HG03457 (cell line): Measurements from ENCODE around the gene PKD2.
"Not testable (repeated sequence)": the region's sequence is repeated elsewhere in the genome, so short reads cannot be mapped to it uniquely, and the experiment has no call there.

Experiments used
- ATAC-seq: cut with Tn5 transposase; IDR thresholded peaks from one replicate; pipeline ENCODE4 v1.9.1; 2021; ENCODE audit warnings: moderate number of reproducible peaks; ENCODE audit not compliant: unreplicated experiment

The PKD2 gene

GRCh38 chr4:88025868-88026661 is 18.6 kb downstream of the PKD2 start:
- ATAC-seq = not testable (repeated sequence)

DNA sequence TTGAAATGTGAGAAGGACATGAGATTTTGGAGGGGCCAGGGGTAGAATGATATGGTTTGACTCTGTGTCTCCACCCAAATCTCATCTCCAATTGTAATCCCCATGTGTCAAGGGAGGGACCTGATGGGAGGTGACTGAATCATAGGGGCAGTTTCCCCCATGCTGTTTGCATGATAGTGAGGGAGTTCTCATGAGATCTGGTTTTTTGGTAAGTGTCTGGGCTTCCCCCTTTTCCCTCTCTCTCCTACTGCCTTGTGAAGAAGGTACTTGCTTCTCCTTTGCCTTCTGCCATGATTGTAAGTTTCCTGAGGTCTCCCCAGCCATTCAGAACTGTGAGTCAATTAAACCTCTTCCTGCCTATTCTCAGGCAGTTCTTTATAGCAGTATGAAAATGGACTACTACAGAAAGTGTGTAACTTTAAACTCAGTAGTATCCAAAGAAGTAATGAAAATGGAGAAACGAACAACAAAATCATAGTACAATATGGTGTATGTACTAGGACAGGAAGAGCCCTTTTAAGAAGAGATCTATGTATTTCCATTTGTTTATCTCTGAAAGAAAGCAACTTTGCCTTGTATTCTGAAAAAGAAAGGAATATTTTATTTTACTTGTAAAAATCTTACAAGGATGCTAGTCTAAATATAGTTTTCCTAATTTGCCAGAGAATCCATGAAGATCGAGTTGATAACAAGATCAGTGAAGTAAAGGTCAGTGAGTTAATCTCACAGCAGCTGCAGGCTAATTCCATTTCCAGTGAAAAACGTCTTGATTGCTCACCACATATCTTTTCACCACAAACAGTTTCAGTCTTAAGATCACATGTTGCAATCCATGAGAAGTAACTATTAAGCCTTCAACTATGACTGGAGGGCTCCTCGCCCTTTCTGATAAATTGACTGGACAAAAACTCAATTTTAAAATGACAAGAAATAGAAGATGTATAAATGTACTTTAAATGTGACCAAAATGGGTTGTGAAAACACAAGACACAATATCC is 20.5 kb downstream of the PKD2 start:
- ATAC-seq = no peak

GRCh38 chr4:88028946-88029345 is 21.5 kb downstream of the PKD2 start:
- ATAC-seq = no peak

- ATAC-seq = no peak
Measured at GRCh38 chr4:88029556-88029955, 22.1 kb downstream of the PKD2 start.

GRCh38 chr4:88030565-88031310 is 23.3 kb downstream of the PKD2 start:
- no peak for ATAC-seq

GRCh38 chr4:88033309-88033708 is 25.9 kb downstream of the PKD2 start:
- no peak for ATAC-seq

DNA sequence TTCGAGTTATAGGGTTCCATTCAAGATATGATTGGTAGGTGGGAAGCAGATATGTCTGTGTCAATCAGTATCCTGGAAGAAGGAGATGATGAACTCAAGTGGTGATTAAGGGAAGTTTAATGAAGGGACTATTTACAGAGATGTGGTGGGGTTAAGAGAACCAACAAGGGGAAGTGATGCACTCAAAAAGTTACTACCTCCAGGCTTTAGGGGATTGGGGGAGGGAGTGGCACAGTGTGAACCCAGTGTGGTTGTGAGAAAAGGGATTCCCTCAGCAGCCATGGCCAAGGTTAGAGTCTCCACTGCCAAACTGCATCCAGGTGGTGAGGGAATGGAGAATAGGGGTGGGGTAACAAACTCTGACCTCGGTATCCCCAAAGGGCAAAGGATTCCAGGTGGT is 27.9 kb downstream of the PKD2 start:
- no peak for ATAC-seq

GRCh38 chr4:88037447-88037846 is 30.0 kb downstream of the PKD2 start:
- ATAC-seq = no peak

DNA sequence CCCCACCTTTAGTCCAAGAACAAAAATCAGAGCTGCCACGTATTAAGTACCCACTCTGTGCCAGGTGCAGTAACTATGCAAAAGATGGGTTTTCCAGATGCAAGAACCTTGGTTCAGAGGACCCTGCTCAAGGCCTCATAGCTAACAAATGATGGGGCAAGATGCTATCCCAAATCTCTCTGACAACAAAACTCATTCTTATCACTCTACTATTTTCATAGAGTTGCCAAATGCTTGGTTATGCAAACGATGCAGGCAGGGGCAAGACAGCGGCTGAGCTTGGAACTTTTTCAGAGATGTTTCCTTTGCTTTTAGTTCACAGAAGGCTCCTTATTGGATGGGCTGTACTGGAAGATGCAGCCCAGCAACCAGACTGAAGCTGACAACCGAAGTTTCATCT is 30.5 kb downstream of the PKD2 start:
- no peak for ATAC-seq

GRCh38 chr4:88040707-88041106 is 33.3 kb downstream of the PKD2 start:
- no peak for ATAC-seq

DNA sequence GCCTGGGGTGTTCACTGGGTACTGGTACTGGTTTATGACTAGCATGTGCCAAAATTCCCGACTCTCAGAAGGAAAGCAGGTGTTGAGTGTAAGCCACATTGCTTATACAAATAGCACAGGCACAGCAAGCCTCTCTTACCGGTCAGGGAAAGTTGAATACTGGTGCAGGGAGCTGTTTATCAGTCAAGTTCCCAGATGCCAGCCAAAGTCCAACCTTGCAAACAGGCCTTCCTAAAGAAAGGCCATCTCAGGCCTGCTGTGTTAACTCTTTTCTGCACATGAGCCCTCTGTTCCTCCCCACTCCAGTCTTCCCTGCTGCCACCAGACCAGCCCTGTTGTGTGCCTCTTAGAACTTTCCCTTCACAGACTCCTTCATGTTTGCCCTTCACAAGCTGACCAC is 34.2 kb downstream of the PKD2 start:
- ATAC-seq = no peak

DNA sequence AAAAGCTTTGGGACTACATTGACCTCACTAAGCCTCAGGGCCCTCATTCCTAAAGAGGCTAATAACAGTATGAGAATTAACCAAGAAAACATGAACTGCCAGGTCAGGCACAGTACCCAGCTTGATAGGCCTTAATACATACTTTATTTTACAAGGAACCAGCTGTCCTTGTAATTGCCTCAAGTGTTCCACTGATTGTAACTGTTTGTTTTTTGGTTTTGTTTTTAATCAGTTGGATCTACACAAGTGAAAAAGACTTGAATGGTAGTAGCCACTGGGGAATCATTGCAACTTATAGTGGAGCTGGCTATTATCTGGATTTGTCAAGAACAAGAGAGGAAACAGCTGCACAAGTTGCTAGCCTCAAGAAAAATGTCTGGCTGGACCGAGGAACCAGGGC is 35.6 kb downstream of the PKD2 start:
- ATAC-seq = no peak

DNA sequence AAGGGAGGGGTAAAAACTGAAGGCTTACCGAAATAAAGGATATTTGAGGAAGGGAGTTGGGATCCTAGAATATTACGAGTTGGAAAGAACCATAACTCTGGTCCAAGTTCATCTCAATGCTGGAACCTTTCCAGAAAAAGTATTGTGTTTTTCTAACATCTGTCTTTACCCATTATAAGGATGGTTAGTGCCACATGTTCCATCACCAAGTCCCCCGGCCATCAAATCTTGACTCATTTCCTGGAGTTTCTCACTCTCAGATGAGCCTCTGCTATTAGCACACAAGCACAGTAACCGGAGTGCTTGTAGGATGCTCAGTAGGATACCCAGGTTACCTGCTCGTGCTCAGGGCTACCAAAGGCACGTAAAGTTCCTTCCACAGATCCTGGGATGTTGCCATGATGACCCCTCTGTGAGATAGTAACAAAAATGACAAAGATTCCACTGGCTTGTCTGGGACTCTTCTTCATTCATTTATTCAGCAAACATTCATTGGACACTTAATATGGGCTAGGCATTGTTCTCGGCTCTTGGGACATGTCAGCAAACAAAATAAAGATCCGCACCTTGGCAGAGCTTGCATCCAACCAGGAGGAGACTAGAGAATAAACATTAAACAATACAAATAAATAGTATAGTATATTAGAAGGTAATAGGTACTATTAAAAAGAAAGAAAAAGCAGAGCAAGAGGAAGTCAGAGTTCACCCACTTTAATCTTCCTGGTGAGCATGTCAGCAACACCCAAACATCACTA is 36.3 kb downstream of the PKD2 start:
- no peak for ATAC-seq

DNA sequence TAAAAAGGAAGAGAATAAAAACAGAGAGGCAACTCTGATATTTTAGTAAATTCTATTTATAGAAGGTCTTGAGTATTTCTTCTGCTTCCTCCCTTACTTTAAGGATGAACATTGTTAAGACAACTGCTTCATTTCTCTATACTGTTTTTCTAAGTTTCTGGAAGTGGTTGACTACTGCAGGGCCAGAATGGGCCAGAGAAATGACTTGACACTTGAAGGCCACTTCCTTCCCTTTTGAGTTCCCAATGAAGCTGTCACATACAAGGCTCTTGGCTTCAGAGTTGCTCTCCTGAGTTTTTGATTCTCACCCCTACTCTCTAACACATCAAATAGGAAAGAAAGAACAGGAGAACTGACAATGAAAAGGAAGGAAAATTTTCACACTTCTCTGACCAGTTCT is 37.6 kb downstream of the PKD2 start:
- ATAC-seq = no peak

DNA sequence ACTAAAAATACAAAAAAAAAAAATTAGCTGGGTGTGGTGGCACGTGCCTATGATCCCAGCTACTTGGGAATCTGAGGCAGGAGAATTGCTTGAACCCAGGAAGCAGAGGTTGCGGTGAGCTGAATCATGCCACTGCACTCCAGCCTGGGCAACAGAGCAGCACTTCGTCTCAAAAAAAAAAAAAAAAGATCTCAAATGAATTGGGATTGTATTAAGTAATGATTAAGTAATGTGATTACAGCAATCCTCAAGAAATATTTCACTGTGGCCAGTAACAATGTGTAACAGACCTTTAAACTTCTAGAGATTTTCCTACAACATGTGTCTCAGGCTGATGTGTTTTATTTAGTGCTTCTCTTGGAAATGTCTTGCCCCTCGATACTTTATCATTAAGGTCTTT is 46.8 kb downstream of the PKD2 start:
- ATAC-seq = no peak

- no peak for ATAC-seq
Measured at GRCh38 chr4:88054901-88055300, 47.5 kb downstream of the PKD2 start.

- ATAC-seq = no peak
Measured at GRCh38 chr4:88058295-88058694, 50.9 kb downstream of the PKD2 start.

- ATAC-seq = no peak
Measured at GRCh38 chr4:88059766-88060165, 52.3 kb downstream of the PKD2 start.

DNA sequence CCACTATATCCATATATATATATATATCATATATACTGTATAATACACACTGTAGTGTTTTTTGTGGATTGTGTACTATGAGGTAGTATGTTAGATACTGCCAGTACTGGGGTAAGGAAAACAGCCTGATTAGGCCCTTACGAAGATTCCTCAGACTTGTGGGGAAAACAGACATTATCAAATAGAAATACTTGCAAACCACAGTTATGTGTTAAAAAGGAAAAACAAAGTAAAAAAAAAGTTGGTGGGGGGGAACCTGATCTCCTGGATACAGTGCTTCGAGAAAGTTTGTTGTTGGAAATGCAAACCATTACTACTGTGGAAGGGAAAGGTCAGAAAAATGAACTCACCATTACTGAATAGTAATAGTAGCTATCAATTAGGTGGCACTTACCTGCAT is 53.0 kb downstream of the PKD2 start:
- no peak for ATAC-seq

DNA sequence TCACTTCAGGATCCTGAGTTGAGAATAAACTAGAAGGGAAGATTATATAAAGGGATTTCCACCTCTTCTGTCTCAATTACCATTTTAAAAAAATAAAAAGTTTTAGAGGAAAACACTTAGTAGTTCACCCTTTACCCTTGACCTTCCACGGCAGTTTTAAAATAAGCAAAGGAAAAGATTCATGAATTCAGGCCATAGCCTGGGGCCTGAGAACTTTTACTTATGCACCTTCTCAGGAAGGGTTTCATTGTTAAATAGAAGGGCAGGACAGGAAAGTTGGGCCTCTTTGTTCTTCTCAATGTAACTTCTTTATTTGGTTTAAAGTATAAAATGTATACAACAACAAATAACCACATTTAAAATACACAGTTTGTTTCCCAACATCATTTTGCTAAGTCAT is 54.9 kb downstream of the PKD2 start:
- ATAC-seq = no peak

DNA sequence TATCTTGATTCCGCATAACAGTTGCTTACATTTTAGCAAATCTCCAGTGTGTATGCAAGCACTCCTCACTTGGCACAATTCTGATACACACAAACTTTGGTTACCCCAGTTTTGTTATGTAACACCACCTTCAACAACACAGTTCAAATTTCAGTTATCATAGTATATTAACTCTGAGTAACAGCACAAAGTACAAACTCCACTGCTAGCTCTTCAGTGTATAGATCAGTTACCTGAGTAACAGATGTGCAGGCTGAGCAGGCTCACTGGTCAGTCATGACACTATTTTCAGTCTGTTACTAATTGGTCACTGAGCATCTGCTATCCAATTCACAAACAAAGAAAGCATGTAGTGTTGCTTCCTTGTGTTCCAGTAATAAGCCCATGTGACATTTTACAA is 55.4 kb downstream of the PKD2 start:
- ATAC-seq = no peak
